GM19324 (cell line): ENCODE measurements around the gene TUBB6.

Experiments used
- ATAC-seq: cut with Tn5 transposase; IDR thresholded peaks from one replicate; pipeline ENCODE4 v1.9.1; 2021; ENCODE audit warnings: mild to moderate bottlenecking, moderate library complexity; ENCODE audit not compliant: unreplicated experiment, low FRiP score

The TUBB6 gene

DNA sequence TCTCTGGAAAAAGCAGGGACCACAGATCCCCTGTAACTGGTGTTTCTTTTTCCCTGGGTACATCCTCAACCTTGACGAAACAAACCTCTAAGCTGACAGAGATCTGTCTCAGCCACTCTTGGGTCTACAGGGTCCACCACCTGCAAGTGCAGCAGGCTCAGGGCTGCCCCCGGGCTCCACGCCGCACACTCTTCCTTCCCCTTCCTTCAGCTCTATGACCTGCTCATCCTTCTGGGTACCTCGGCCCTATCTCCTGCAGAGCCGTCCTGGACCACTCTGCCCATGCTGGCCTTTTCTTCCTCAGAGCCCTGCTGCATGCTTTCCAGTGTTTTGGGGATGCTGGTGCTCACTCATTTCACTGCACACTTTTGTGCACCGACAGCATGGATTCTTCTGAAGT lies 27.5 kb downstream of the TUBB6 start:
- no peak for ATAC-seq

DNA sequence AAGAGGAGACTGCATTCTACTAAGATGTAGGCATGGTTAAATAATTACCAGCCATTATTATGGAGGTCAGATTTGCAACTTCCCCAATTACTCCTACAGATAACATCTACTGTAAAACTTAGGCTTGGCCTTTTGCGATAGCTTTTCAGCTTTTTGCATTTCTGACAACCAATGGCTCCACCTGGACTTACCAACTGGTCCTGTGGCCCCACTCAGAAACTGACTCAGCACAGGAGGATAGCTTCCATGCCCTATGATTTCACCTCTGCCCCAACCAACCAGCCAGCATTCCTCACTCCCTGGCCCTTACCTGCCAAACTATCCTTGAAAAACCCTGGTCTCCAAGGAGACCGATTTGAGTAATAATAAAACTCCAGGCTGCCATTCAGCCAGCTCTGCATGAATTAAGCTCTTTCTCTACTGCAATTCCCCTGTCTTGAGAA lies 28.2 kb downstream of the TUBB6 start:
- ATAC-seq = no peak

DNA sequence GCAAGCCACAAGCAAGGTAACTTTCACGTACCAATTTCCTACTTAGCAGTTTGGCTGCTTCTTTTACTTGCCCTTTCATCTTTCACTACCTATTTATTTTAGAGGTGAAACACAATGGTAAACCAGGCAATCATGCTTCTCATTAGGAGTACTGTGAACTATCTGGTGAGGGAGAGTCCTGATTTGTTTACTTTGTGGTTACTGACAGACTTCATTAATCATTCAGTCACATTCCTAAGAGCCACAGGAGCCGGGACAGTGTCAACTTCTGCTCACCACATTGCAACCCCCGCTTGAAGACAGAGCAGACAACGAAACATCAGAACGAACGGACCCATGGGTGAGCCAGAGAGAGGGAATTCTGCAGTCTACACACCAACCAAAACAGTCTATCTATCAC lies 28.8 kb downstream of the TUBB6 start:
- no peak for ATAC-seq

DNA sequence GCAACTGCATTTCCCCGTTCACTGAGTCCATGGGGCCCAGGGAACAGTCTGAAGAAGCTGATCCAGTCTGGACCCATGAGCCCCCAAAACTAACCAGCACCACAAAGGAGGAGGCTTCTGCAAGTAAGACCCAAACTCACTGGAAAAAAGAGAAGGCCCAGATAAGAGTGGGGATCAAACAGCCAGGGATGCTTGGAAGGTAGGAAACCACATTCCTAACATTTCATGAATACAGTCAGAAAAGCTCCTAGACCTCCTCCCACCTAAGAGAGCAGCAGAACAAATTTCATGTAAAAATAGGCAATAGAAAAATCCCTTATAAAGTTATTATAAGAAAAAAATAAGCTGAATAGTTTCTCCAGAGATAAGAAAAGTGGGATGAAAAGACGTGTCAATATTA lies 30.3 kb downstream of the TUBB6 start:
- ATAC-seq = no peak

DNA sequence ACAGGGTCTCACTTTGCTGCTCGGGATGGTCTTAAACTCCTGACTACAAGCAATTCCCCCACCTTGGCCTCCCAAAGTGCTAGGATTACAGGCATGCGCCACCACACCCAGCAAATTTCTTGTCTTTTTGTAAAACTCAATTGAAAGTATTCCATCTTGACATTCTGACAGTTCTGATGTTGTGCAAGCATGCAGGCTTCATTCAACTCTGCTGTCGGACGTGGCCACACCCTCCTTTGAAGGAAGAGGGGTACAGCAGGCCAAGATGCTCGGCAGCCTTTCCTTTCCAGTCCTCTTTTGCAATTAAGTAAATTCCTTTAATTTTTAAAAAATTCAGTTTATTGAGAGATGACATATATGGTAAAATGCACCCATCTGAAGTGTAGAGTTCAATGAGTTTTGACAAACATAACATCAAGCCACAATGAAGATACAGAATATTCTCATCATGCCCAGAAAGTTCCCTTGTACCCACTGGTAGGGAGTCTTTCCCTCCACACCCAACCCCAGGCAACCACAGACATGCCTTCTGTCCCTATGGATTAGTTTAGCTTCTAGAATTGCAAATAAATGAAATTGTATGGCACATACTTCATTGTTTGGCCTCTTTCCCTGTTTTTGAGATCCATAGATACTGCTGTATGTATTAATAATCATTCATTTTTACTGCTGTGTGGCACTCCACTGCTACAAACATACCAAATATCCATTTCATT lies 33.1 kb downstream of the TUBB6 start:
- no peak for ATAC-seq

DNA sequence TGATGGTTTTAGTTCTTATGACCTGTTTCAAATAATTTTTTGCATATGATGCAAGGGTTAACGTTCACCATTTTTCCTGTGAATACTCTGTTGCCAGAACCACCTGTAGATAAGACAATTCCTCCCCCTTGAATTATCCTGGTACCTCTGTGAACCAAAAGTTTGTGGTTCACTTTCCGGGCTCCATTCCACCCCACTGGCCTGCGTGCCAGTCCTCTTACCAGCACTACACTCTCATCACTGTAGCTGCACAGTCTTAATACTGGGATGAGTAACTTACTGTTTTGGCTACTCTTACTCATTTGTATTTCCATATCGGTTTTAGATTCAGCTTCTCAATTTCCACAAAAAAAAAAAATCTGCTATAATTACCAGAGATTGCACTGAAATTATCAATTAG lies 34.6 kb downstream of the TUBB6 start:
- ATAC-seq = no peak

DNA sequence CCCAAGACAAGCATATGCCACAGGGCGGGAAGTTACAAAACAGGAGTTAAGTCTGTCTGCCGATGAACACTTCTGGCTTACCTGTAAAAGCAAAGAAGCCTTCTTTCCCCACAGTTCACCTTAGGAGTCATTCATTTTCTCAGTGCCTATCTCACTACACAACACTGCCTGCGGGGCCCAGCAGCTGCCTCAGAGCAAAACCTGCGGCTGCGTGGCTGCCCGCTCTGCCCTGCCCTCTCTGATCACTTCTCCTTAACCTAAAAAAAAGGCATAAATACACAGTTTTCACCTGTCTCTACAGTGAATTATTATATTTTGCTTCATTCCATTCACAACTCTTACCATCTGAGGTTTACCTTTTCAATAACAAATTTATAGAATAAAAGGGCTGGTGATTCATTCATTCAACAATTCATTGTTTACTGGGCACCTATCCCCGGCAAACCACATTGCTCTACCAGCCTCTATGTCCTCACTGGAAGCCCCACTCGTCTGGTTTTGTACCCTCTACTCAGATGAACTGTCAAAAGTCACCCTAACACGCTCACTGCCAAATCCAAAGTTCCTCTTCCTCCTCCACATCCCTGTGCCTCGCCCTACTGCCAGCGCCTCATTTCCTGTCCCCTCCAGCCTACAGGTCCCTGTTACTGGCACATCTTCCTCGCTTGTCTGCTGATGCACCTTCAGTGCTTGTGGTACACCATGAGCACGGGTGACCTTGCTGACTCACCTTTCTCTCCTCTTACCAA lies 37.6 kb downstream of the TUBB6 start:
- no peak for ATAC-seq

DNA sequence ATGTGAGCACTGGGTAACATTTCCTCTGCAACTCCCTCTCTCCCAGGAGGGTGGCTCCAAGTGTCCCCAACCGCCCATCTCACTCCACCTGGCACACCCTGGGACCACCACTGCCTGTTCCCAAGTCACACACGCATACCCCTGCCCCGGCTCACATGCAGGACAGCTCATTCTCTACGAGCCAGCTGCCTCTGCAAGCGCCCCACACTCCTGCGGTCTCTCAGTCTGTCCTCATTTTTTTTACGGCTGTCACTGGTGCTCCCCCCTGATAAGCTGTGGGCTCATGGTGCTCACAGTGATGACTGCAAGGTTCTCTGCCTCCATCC lies 38.2 kb downstream of the TUBB6 start:
- no peak for ATAC-seq

DNA sequence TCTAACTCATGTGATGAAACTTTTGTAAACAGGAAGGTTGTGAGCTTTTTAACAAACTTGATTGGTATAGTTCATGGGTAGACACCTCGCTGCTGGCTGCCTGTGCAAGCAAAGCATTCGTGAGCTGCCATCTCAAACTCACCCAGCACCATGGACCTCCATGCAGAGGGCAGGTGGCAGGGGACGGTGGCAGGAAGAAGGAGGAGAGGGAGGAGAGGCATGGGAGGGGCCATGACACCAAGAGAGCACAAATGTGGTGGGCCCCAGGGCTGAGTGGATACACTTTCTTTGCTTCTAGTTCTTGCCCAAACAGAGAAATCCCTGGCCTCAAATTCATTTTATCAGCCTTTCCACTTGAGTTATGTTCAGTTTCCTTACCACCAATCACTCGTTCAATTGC lies 39.9 kb downstream of the TUBB6 start:
- no peak for ATAC-seq

DNA sequence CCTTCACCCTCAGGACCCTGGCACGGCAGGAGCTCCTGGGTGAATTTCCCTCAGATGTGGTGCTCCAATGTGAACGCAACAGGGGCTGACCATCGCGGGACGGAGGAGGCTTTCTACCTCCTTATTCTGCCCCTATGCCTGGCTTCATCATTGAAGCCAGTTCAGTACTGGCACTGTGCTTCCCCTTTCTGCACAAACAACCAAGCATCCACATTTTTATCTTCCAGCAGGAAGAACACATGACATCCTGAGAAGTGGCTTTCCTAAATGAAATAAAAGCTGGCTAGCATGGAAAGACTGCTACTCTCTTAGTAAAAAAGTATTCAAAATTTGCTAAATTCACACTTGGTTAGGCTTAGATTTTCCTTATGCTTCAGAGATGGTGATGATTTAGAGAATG lies 44.1 kb downstream of the TUBB6 start:
- ATAC-seq = no peak

DNA sequence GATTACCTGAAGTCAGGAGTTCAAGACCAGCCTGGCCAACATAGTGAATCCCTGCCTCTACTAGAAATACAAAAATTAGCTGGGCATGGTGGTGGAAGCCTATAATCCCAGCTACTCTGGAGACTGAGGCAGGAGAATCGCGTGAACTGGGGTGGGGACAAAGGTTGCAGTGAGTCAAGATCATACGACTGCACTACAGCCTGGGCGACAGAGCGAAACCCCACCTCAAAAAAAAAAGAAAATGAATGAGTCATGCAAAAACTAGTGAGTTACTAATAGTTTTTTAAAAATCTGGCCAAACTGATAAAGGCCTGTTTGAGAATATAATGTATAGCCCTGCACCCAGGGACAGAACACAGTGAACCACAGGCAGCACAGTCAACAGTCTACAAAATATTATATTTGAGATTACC lies 51.5 kb downstream of the TUBB6 start:
- no peak for ATAC-seq

DNA sequence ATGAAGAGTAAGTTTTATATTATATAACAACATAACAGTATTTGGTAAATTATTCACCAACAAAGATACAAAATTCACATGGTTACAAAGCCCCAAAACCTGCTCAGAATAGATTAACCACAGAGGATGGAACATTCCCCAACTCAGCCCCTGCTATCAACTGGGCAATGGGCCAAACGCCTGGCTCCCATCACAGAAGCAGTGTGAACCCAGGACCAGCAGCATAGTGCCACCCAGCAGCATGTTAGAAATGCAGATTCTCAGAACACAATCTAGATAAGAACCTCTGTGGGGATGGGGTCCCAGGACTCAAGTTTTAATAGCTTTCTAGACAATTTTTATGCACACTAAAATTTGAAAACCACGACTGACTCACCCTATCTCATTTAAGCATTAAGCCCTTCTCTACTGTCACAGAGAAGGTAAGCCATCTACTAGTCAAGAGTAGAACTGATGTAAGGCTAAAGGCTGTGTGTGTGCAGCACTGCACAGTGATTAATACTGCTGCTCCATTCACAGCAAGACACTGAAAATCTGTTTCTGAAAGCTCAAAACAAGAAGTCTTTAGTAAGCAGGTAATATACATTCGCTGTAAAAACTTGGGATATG lies 53.8 kb downstream of the TUBB6 start:
- no peak for ATAC-seq

DNA sequence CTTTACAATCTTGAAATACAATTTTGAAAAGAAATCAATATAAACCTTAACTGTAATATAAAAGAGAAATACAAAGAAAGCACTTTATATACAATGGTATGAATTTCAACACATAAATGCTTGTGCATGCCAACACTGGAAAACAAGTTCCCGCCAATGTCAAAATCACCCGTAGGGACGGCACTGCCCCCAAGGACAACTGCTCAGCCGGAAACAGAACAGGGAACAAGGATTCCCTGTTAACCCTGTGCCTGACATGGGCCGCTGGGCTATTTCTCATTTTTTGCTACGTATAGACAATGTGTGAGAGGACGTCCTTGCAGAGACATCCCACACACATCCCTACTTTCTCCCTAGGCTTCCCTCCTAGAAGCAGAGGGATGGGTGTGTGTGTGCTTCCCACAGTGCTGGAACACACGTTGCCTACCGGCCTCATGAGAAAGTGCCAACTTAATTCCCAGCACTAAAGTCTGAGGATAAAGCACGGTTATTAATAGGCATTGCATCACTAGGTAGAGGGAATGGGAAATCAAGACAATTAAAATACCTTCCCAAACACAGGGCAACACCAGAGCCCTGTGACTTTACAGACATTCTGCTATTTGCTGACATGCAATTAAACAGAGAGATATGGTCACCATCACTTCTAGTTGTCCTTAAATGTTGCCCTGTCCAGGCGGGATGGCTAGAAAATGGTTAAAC lies 54.6 kb downstream of the TUBB6 start:
- no peak for ATAC-seq

DNA sequence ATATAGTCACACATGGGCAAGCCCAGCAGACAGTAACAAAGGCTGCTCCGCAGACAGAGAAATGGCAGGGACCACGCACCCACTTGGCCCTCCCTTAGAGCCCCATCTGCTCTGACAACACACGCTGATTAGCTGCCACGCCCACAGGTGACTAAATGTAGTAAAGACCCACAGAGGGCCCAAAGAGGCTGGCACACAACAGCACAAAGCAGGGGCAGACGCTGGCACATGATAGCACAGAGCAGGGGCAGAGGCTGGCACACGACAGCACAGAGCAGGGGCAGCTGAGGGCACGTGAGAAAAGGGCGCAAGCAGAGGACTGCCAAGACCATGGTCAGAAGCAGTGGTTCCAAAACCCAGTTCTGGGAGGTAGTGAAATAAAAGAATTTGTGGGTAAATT lies 58.3 kb downstream of the TUBB6 start:
- no peak for ATAC-seq

DNA sequence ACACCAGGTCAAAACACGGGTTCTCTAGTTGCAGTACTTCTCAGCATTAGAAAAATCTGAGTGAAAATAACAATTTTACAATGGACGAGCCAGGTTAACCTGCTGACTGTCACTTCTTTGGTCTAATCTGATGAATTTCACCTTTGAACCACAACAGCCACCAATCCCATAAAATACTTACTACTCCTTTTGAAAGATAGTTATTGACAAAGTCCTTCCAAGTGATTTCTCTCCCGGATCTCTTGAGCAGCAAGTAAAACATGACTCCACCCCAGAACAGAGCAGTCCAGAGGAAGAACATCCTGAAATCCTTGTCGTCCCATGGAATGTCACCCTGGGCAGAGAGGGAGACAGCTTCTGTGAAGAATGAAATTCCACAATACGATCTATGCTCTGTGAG lies 58.7 kb downstream of the TUBB6 start:
- ATAC-seq = no peak

DNA sequence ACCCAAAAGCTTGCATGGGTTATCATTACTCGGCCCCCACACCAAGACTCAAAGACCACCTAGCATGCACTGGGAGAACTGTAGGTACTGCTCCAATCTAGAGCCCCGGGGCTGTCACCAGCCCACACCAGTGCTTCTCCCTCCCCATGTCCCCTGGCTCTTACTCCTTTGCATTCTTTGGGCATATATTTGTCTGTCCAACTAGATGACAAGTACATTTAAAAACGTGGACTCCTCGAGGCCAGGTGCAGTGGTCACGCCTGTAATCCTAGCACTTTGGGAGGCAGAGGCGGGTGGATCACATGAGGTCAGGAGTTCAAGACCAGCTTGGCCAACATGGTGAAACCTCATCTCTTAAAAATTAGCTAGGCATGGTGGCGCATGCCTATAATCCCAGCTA lies 61.2 kb downstream of the TUBB6 start:
- ATAC-seq = no peak

DNA sequence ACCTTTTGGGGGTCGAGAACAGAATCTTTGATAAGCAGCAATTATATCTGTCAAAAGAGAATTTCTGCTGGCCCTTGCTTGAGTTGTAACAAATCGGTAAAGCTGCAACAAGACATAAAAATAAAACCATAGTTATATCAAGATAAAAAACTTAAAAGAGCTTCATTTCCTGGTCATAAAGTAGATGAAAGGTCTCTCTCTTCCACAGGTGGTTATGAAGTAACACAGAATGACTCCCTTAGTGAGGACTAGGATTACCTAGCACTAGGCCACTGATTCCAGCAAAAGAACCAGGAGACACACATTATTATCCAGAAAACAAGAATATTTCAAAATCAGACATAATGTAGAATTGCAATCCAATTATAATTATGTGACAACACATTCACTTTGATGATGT lies 63.5 kb downstream of the TUBB6 start:
- ATAC-seq = no peak

DNA sequence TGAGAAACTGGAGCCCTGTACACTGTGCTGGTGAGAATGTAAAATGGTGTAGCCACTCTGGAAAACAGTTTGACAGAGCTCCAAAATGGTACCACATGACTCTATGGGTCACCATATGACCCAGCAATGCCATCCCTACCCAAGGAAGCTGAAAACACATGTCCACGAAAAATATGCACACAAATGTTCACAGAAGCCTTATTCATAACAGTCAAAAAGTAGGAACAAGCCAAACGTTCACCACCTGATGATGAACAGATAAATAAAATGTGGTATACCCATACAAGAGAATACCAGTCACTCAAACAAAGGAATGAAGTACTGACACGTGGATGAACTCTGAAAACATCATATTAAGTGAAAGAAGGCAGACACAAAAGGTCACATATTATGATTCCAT lies 64.4 kb downstream of the TUBB6 start:
- ATAC-seq = no peak

DNA sequence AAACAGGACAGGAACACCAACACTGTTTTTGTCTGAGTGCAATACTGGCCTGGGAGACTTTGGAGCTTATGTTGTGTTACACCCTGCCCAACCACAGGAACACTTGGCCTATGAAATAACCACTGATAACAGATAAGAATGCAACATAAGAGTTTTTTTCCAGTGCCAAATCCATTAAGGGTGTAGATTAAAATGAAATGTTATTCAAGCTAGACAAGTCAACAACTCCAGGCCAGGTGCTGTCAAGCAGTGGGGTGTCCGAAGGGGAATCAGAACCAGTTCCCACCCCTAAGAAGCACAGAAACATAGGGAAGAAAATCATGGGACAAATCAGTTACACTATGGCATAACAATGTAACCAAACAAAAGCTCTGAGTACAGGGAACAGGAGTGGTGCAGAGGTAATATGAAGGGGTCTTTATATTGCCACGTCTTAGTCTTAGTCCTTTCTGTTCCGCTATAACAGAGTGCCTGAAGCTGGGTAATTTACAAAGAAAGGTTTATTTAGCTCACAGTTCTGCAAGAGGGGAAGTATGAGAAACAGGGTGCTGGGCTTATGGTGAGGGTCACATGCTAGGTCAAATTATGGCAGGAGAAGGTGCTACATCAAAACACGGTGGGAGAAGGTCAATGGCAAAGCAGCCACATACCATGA lies 65.2 kb downstream of the TUBB6 start:
- ATAC-seq = no peak

DNA sequence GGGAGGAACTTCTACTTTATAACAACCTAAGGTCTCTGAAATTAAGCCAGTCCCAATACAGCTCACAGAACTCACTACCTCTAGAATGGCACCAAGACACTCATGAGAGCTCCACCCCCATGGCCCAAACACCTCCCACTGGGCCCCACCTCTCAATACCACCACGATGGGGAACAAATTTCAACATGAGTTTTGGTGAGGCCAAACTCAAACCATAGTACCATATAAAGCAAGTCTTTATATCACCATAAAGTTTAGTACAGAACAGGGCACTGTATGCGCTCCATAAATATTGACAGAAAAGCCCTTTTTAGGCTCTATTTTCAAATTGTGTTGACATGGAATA lies 65.7 kb downstream of the TUBB6 start:
- ATAC-seq = no peak

DNA sequence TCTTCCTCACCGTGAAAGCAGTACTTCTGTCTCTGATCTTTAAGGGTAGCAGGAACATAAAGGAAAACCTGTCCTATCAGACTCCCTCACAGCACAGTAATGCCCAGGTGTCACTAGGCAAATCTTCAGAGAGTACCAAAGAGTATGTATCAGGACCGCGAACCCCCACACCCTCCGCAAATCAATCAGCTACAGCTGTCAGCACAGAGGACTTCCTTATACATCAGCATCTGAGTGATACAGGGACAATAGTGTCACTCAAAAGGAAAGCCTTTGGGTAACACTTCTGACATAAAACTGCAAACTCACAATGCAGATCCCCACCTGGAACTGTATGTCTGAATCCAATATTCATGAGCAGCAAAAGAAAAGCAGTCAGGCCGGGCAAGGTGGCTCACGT lies 66.4 kb downstream of the TUBB6 start:
- ATAC-seq = no peak
